NB4 (cell line): ENCODE results near the gene GRM8.
A peak's percentile ranks its signal among the peaks of the same experiment; 100 is the strongest.

ENCODE experiments used
- DNase-seq: peaks from one replicate; pipeline ENCODE4 v3.0.0; 2010; ENCODE audit warnings: low read depth
- H3K4me3 ChIP-seq: one replicate; pipeline ENCODE4 v1.5.1; 2011; ENCODE audit warnings: mild to moderate bottlenecking, low read depth, low read length, moderate library complexity
- CTCF ChIP-seq: IDR thresholded peaks from one replicate; pipeline ENCODE4 v1.5.1; 2012; ENCODE audit warnings: low read depth, low read length
- MAX ChIP-seq: IDR thresholded peaks from 2 replicates; pipeline ENCODE4 v1.6.1; 2011; ENCODE audit warnings: low read depth, low read length
- MYC ChIP-seq: IDR thresholded peaks from 2 replicates; pipeline ENCODE4 v1.6.1; 2011; ENCODE audit warnings: low read depth, low read length
- POLR2A ChIP-seq: IDR thresholded peaks from 2 replicates; pipeline ENCODE4 v1.6.1; 2011; ENCODE audit warnings: mild to moderate bottlenecking; ENCODE audit not compliant: insufficient read length; ENCODE audit errors: extremely low read depth

Gene GRM8

DNA sequence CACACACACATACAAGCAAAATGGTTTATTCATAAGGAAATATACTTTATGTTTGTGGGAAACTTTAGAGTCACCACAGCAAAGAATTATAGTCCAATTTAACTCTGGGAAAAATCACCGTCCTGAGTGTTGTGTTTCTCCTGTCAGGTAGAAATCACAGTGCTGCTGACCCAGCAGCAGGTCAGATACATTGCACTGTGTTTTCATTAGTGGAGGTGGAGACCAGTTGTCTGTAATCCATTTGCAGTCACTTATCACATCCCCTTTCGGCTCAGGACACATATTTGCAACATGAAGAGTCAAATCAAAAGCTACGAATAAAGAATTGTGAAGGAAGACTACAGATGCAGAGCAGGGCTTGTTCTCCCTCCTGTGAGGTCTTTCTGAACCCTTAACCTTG, 799.6 kb downstream of the GRM8 start:
- TF ChIP-seq MYC (no peak), MAX (no peak), POLR2A (no peak), CTCF (no peak)
- no peak overlapping the region for H3K4me3 ChIP-seq
- DNase-seq, result no peak

- peak; percentile 8 for DNase-seq
- TF ChIP-seq POLR2A, result no peak
- TF ChIP-seq CTCF, result no peak
- no peak for TF ChIP-seq MYC
- no peak for TF ChIP-seq MAX
- no peak overlapping the region for H3K4me3 ChIP-seq
These were observed 802.5 kb downstream of the GRM8 start for GRCh38 chr7:126450269-126450671.

- no peak for TF ChIP-seq MYC
- TF ChIP-seq CTCF, result no peak
- no peak for TF ChIP-seq POLR2A
- TF ChIP-seq MAX, result no peak
- H3K4me3 ChIP-seq, result no peak overlapping the region
- DNase-seq, result no peak
These were observed 803.0 kb downstream of the GRM8 start for GRCh38 chr7:126449611-126450268.

GRCh38 chr7:126447984-126448383, 804.8 kb downstream of the GRM8 start:
- TF ChIP-seq MYC (no peak), CTCF (no peak), POLR2A (no peak), MAX (no peak)
- DNase-seq, result no peak
- no peak overlapping the region for H3K4me3 ChIP-seq

DNA sequence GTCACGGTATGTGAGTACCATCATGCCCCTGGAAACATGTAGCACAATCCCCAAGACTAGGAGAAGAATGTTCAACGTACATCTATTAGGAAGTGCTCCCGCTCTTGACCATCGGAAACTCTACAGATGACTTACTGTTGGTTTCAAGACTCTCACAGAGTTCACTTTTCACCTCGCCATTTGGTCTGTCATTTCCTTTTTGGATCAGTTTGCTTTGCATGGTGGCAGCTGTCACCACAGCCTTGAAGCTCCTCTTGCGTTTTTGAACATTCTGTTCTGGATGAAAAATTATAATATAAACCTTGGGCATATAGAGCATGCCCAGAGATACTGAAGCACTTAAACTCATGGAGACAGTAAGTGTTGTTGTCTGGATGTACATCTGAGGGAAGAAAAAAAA, 806.8 kb downstream of the GRM8 start:
- no peak for TF ChIP-seq MYC
- TF ChIP-seq POLR2A, result no peak
- no peak for TF ChIP-seq CTCF
- TF ChIP-seq MAX, result no peak
- no peak for DNase-seq
- H3K4me3 ChIP-seq, result no peak overlapping the region

DNA sequence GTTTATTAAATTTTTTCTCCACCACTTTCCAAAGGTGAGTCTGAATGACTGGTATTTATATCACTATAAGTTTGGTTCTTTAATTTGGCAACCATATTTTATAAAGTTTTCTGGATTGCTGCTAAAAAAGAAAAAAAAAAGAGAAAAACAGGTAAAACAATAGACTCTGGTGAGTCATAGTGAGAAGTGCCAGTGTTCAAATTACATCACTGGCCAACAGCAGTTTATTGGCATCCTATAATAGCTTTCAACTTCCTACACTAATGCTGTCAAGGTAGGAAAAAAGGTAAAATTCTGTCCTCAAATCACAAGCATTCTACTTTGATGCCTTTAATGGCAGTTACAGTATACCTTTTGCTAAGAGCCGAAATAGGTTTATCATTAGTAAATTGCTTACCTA, 808.8 kb downstream of the GRM8 start:
- TF ChIP-seq MAX (no peak), POLR2A (no peak), MYC (no peak), CTCF (no peak)
- no peak for DNase-seq

More for the DNA sequence above, 808.8 kb downstream of the GRM8 start:
- no peak overlapping the region for H3K4me3 ChIP-seq
